Measurements from ENCODE around the gene FAM3A. TPM values are rescaled to one million over a fixed set of nuclear protein-coding genes. Genes with fewer than 3 reads are reported as not detected.

Gene FAM3A
- total RNA-seq, 1 donor from 2014 or later = 62.5 TPM

DNA sequence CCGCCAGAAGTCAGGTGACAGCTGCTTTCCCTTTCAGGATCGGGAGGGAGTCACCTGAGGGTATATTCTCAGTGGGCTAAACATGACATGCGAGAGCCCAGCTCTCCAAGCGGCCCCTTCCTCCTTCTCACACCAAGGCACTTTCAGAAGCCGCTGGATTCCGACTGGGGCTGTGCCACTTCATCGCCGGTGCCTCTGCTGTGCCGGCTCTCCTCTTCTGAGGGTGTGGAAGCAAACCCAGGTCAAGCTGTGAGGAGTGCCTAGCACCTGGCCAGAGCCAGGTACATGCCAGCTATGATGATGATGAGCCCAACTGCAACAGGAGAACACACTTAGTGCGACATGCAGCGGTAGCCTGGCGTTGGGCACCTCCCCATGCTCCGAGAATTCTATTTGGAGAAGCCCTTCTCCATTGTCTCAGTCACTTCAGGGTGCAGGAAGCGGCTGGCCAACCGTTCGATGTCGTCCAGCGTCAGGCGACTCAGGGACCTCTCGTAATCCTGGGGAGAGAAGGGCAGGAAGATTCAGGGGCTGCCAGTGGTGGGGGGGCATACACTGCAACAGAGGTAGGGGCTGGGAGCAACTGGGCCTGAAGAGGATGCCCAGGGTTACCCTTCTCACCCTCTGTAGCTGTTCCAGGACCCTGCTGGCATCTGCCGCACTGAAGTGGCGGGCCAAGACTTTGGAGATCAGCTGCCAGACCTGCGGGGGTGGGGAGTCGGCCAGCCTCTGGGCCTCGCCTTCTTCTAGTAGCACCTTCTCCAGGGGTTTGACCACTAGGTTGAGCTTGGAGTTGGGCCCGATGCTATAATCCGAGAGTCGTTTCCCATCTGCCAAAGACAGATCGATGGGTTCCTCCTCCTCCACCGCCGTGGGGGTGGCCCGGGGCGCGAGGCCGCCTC, 30.6 kb downstream of the FAM3A start:
- intact Hi-C loops (cut with micrococcal nuclease) = no loop called here
- DNase-seq (peak; percentile 52), ATAC-seq (peak; percentile 7)

DNA sequence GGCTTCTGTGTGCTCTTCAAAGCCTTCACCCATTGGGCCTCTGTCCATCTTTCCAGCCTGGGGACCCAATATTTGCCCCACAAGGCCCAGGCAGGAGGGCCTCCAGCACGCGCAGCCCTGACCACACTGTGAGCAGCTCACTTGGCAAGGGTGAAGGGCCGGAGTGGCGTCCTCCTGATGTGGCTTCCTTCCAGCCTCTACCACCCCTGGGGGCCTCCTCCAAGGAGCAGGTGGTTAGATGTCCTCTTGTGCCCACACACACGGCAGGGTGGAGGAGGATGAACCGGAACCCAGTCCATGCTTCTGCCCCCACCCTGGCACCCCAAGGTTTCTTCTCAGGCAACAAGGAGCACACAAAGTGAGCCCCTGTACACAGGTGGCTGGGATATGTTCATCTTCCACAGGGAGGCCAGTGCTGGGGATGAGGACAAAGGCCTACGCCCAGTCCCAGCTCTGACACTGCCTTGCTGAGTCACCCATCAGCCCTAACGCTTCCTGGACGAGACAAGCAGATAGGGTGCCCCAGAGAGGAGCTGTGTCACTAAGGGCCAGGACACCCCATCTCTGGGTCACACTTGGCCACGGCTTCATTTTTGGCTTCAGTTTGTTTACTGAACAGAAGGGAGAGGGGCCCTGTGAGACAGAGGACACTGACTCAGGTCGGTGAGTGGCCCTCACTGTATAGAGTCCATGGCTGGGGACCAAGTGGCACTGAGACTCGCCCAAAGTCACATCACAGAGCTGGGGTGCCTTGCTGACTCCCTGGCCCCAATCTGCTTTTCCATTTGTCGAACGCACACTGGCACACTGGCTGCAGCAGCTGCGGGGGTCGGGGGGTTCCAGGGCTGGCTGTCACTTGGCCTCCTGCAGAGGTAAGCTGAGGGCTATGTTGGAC, 31.5 kb downstream of the FAM3A start:
- no peak for DNase-seq
- intact Hi-C loops (cut with micrococcal nuclease) = no loop called here
- no peak for ATAC-seq

DNA sequence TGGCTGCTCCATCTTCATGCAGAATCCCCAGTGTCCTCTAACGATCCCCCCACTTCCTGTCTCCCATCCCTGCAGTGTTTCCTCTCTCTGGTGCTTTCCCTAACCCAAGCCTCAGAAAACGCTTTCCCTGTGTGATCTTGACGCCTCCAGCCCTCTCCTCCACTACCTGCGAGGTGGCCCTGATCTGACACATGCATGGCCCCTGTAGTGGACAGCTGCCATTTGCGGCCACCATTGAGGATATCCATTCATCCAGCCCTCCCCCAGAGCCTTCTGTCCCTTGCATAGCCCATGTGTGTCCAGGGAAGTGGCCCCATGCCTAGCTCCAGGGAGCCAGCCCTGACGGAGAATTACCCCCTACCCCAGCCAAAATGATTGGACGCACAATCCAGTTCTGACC, 32.7 kb downstream of the FAM3A start:
- ATAC-seq (no peak), DNase-seq (no peak)
- intact Hi-C loops (cut with micrococcal nuclease) = no loop called here

GRCh38 chrX:154482786-154483185, 33.2 kb downstream of the FAM3A start:
- ATAC-seq (no peak), DNase-seq (no peak)
- intact Hi-C loops (cut with micrococcal nuclease) = no loop called here

DNA sequence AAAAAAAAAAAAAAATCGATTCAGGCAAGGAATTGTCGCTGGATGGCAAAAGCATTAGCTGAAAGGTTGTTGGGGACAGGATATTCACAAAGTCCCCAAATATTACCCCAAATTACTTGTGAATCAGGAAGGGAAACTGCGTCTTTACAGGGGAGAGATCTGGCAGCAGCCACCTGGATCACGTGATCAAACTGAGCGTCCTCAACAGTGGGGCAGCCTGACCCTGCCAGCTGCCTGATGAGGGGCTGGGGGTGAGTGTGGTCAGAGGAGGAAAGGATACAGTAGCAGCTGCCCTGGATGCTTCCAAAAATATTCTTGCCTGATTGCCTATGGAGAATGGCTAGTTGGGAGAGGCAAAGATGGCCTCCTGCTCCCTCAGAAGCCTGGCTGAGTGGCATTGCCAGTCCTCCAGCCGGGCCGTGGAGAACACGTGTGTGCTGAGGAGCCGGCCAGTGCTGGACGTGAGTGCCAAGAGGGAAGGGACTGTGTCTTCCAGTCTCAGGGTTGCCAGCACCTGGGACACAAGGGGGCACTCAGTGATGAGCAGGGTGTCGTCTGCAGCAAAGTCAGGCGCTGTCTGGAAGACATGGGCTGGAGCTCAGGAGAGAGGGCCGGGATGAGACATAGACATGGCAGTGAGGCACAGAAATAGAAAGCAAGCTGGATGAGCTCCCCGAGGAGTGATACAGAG, 34.0 kb downstream of the FAM3A start:
- no peak for DNase-seq
- intact Hi-C loops (cut with micrococcal nuclease) = no loop called here
- no peak for ATAC-seq

GRCh38 chrX:154481195-154481594, 34.8 kb downstream of the FAM3A start:
- intact Hi-C loops (cut with micrococcal nuclease) = no loop called here
- no peak for ATAC-seq
- no peak for DNase-seq

- intact Hi-C loops (cut with micrococcal nuclease) = no loop called here
- ATAC-seq (peak; percentile 97), DNase-seq (peak; percentile 95)
Measured at GRCh38 chrX:154478728-154479622, 37.1 kb downstream of the FAM3A start, which contains the start of gene LAGE3. TSS of gene LAGE3 (minus strand) at chrX:154479281. CDS start at chrX:154478915, 366 bp downstream.

GRCh38 chrX:154477891-154478477, 38.0 kb downstream of the FAM3A start:
- DNase-seq (no peak), ATAC-seq (no peak)
- intact Hi-C loops (cut with micrococcal nuclease) = no loop called here

DNA sequence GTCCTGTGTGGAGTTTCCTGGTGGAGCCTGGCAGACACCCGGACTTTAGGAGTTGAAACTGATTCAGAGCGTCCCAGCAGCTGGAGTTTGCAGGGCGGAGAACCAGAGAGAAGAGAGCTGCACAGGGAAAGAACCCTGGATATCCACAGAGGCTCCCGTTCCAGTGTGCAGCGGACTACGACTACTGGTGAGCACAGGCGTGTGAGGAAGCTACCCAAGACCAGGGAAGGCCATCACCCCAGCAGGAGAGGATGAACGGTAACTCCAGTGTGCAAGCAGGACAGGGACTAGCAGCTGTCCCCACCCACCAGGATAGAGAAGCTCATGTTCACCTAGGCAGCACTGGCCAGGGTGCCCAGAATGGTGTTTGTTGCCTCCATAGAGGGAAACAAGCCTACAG, 39.2 kb downstream of the FAM3A start:
- intact Hi-C loops (cut with micrococcal nuclease) = no loop called here
- ATAC-seq (no peak), DNase-seq (no peak)

- no peak for ATAC-seq
- DNase-seq = peak; percentile 9
- intact Hi-C loops (cut with micrococcal nuclease) = no loop called here
Measured at GRCh38 chrX:154473683-154474082, 42.3 kb downstream of the FAM3A start.

DNA sequence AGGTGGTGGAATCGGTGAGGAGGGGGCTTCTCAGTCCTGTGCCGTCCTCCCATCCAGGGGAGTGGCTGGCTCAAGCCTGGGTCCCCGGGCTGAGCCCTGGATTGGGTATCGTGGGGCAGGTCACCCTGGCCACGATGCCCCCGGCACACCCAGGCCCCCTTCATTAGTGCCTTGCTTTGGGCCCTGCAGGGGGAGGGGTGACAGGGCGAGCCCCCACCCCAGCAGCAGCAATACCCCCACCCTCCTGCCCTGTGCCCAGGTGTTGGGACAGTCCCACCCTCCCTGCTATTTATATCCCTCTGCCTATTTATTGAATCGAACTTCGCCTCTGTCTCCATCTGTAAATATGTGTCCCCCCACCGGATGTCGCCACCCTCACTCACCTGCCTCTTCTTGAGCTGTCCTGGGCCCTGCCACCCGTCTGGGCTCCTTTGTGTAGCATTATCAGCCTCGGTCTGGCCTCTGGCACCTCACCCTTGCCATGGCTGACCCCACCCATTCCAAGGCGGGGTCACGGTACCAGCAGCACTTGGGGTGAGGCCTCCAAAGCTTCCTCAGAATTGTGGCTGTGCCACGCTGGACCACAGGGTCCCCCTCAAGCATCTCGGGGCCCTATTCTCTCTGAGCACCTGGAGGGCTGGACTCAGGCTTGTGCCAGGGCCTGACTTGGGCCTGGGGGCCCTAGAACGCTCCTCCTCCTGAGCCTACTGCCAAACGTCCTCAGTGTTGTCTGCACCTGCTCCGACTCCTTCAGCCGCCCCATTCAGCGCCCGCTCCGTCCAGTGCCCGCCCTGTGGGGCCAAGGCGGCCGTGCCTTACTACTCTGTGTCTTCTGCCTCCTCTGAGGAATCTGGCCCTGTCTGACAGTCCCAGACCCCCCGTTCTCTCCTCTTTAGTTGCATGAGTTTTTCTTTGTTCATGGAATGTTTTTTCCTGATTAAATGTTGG, 43.1 kb downstream of the FAM3A start:
- intact Hi-C loops (cut with micrococcal nuclease) = no loop called here
- ATAC-seq (no peak), DNase-seq (peak; percentile 23)

GRCh38 chrX:154471839-154472684, 44.0 kb downstream of the FAM3A start:
- DNase-seq = peak; percentile 9
- intact Hi-C loops (cut with micrococcal nuclease) = no loop called here
- ATAC-seq = no peak

DNA sequence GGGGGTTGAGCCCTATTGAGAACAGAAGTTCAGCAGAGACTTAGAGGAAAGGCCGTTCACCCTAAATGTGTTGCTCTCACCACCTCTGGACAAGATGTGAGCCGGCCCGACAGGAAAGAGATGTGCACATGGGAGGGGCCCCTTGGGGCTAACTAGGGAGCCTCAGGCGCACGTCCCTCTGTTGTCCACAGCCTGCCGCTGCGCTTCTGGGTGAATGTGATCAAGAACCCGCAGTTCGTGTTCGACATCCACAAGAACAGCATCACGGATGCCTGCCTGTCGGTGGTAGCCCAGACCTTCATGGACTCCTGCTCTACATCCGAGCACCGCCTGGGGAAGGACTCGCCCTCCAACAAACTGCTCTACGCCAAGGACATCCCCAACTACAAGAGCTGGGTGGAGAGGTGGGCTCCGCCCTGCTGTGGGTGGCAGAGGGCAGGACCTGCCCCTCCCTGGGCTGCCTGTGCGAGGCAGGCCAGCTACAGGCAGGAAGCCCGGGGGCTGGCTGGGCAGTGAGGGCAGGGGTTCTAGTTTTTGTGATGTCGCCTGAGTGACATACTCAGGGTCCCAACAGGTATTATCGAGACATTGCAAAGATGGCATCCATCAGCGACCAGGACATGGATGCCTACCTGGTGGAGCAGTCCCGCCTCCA, 45.0 kb downstream of the FAM3A start:
- ATAC-seq = no peak
- DNase-seq = peak; percentile 15
- intact Hi-C loops (cut with micrococcal nuclease) = no loop called here

DNA sequence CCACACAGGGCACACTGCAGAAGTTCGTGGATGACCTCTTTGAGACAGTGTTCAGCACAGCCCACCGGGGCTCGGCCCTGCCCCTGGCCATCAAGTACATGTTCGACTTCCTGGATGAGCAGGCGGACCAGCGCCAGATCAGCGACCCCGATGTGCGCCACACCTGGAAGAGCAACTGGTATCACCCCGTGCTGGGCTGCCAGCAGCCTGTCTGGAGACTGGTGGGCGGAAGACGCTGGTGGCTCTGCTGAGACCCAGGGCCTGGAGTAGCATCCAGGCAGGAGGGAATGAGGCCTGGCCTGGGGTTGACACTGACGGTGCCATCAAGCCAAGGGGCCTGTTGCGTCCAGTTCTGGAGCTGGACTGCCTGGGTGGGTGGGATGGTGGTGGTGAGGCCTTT, 45.6 kb downstream of the FAM3A start:
- intact Hi-C loops (cut with micrococcal nuclease) = no loop called here
- ATAC-seq (no peak), DNase-seq (no peak)

DNA sequence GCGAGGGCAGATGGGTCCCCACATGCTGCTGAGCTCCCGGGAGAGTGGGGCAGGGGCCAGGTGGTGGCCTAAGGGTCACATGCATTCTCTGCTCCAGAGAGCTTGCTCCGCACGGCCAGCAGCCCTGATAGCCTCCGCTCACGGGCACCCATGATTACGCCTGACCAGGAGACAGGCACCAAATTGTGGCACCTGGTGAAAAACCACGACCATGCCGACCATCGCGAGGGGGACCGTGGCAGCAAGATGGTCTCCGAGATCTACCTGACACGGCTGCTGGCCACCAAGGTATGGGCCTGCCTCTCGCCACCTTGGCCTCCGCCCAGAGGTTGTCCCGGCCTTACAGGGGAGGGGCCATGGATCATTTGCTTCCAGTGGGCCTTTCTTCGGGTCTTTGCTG, 46.2 kb downstream of the FAM3A start:
- ATAC-seq (no peak), DNase-seq (no peak)
- intact Hi-C loops (cut with micrococcal nuclease) = no loop called here

DNA sequence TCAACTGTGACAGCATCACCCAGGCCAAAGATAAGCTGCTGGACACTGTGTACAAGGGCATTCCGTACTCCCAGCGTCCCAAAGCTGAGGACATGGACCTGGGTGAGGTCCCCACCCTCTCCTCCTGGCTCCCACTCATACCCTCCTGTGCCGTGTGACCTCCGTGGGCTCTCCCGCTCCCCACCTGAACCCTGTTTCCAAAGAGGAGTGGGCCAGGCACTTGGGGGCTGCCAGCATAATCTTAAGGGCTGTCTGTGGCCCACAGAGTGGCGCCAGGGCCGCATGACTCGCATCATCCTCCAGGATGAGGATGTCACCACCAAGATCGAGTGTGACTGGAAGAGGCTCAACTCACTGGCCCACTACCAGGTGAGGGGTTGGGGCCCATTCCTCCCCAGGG, 46.9 kb downstream of the FAM3A start:
- DNase-seq (no peak), ATAC-seq (no peak)
- intact Hi-C loops (cut with micrococcal nuclease) = no loop called here

All from left ventricle myocardium superior (tissue), 1 donor.